GM23248 (cell line): ENCODE data around the gene GFOD1.

ENCODE experiments used
- EZH2 ChIP-seq: fragments of 200-600 bp; sonication (generic); IDR thresholded peaks from 2 replicates; pipeline ENCODE4 v1.6.1; 2018; ENCODE audit warnings: antibody characterized with exemption, mild to moderate bottlenecking; ENCODE audit not compliant: insufficient read depth, poor library complexity, severe bottlenecking
- EZH2phosphoT487 ChIP-seq: fragments of 200-600 bp; sonication (generic); IDR thresholded peaks from 2 replicates; pipeline ENCODE4 v1.6.1; 2018; ENCODE audit warnings: antibody characterized with exemption, moderate library complexity, mild to moderate bottlenecking, low read depth; ENCODE audit not compliant: insufficient read depth

- TF ChIP-seq EZH2phosphoT487, result no peak
- TF ChIP-seq EZH2, result no peak
Observed at GRCh38 chr6:13397359-13398068, 89.9 kb downstream of the GFOD1 start.
